Liver (tissue), 9 donors: Measurements from ENCODE around the gene TST. TPM values are rescaled to one million over a fixed set of nuclear protein-coding genes. Genes with fewer than 3 reads are reported as not detected.

Experiments
- DNase-seq: peaks from one replicate; pipeline ENCODE4 v3.0.0-alpha.2; 2017; ENCODE audit warnings: low spot score
- H3K27ac ChIP-seq, 2 donors: one replicate each; pipeline ENCODE4 v1.7.0; 2013; ENCODE audit warnings: inconsistent platforms in 2 of 2, low read length in 2 of 2, control low read depth in 1 of 2, low read depth in 1 of 2, mild to moderate bottlenecking in 1 of 2
- H3K27me3 ChIP-seq, 4 donors: one replicate each; pipeline versions ENCODE4 v1.6.1 to v1.7.0; 2013; ENCODE audit warnings: low read length in 3 of 4, inconsistent platforms in 1 of 4, mild to moderate bottlenecking in 1 of 4, moderate library complexity in 1 of 4; ENCODE audit not compliant: control insufficient read depth in 4 of 4, insufficient read depth in 4 of 4
- H3K36me3 ChIP-seq, 4 donors: one replicate each; pipeline versions ENCODE4 v1.6.1 to v1.7.0; 2013; ENCODE audit warnings: low read length in 3 of 4, mild to moderate bottlenecking in 3 of 4, low read depth in 1 of 4, moderate library complexity in 1 of 4; ENCODE audit not compliant: control insufficient read depth in 4 of 4, insufficient read depth in 3 of 4
- H3K4me1 ChIP-seq, 4 donors: one replicate each; pipeline versions ENCODE4 v1.6.1 to v1.7.0; 2013; ENCODE audit warnings: low read length in 3 of 4, mild to moderate bottlenecking in 3 of 4, moderate library complexity in 1 of 4; ENCODE audit not compliant: control insufficient read depth in 4 of 4, insufficient read depth in 4 of 4
- H3K4me3 ChIP-seq, 3 donors: one replicate each; pipeline versions ENCODE4 v1.6.1 to v1.7.0; 2013; ENCODE audit warnings: low read length in 3 of 3, control low read depth in 1 of 3, low read depth in 1 of 3, mild to moderate bottlenecking in 1 of 3
- H3K9ac ChIP-seq, 2 donors: one replicate each; pipeline ENCODE4 v1.7.0; 2013; ENCODE audit warnings: low read length in 2 of 2, mild to moderate bottlenecking in 2 of 2, moderate library complexity in 2 of 2, control low read depth in 1 of 2, low read depth in 1 of 2
- H3K9me3 ChIP-seq, 4 donors: one replicate each; pipeline versions ENCODE4 v1.6.1 to v1.7.0; 2013; ENCODE audit warnings: low read length in 3 of 4; ENCODE audit not compliant: control insufficient read depth in 4 of 4
- ATF3 ChIP-seq: IDR thresholded peaks from 2 replicates; pipeline ENCODE4 v1.6.1; 2016; ENCODE audit warnings: antibody characterized with exemption
- CTCF ChIP-seq: fragments of 150-350 bp; IDR thresholded peaks from 2 replicates; pipeline ENCODE4 v1.5.1; 2017; ENCODE audit warnings: improper control_type of control experiment, low read depth, low read length; ENCODE audit not compliant: missing input control
- EGR1 ChIP-seq, 2 donors: IDR thresholded peaks; 2 replicates each; pipeline ENCODE4 v1.6.1; 2016 to 2018; ENCODE audit warnings: antibody characterized with exemption in 2 of 2, low read depth in 2 of 2
- FOXA1 ChIP-seq: IDR thresholded peaks from 2 replicates; pipeline ENCODE4 v1.6.1; 2016; ENCODE audit warnings: antibody characterized with exemption
- FOXA2 ChIP-seq: IDR thresholded peaks from 2 replicates; pipeline ENCODE4 v1.6.1; 2016; ENCODE audit warnings: antibody characterized with exemption
- HNF4A ChIP-seq, 2 donors: conservative IDR thresholded peaks; 2 replicates each; pipeline ENCODE4 v1.6.1; 2016; ENCODE audit warnings: antibody characterized with exemption in 2 of 2, mild to moderate bottlenecking in 2 of 2
- JUND ChIP-seq, 2 donors: IDR thresholded peaks; 2 replicates each; pipeline ENCODE4 v1.6.1; 2016; ENCODE audit warnings: antibody characterized with exemption in 2 of 2
- MAX ChIP-seq: IDR thresholded peaks from 2 replicates; pipeline ENCODE4 v1.6.1; 2016; ENCODE audit warnings: antibody characterized with exemption
- RAD21 ChIP-seq, 2 donors: IDR thresholded peaks; 2 replicates each; pipeline ENCODE4 v1.6.1; 2016; ENCODE audit warnings: antibody characterized with exemption in 2 of 2, mild to moderate bottlenecking in 2 of 2
- REST ChIP-seq: IDR thresholded peaks from 2 replicates; pipeline ENCODE4 v1.6.1; 2016; ENCODE audit warnings: antibody characterized with exemption, mild to moderate bottlenecking
- RXRA ChIP-seq, 2 donors: IDR thresholded peaks; 2 replicates each; pipeline ENCODE4 v1.6.1; 2017 to 2018; ENCODE audit warnings: antibody characterized with exemption in 2 of 2, mild to moderate bottlenecking in 1 of 2
- SP1 ChIP-seq: IDR thresholded peaks from 2 replicates; pipeline ENCODE4 v1.6.1; 2018; ENCODE audit warnings: antibody characterized with exemption, mild to moderate bottlenecking
- TAF1 ChIP-seq: conservative IDR thresholded peaks from 2 replicates; pipeline ENCODE4 v1.6.1; 2016; ENCODE audit warnings: antibody characterized with exemption, mild to moderate bottlenecking
- ZBTB33 ChIP-seq: IDR thresholded peaks from 2 replicates; pipeline ENCODE4 v1.6.1; 2016; ENCODE audit warnings: antibody characterized with exemption
- WGBS: extraction: QIAGEN DNeasy Blood & Tissue Kit; methylation state at CpG from one replicate; pipeline ENCODE4 v1.1.7; 2013; 5-methylcytosine and 5-hydroxymethylcytosine counted together
- polyA plus RNA-seq, 2 donors: library from polyadenylated mRNA; stranded (reverse) in 1 of 2; unstranded in 1 of 2; fragments of 200-250 nt in 1 of 2; fragments of >200 nt in 1 of 2; fragmentation: Nextera tagmentation in 1 of 2; extraction: Ambion mirVana in 1 of 2; gene quantifications; one replicate each; pipeline versions ENCODE4 v1.2.1 to v1.2.3, GENCODE V29; 2013 to 2015
- total RNA-seq, 2 donors: library from RNA; depleted of rRNA; stranded (reverse); fragments of >200 nt; gene quantifications; one replicate each; pipeline ENCODE4 v1.2.3, GENCODE V29; 2014
- donor health status: healthy.
- donor health status: healthy.
- donor health status: healthy.
- donor health status: healthy.
- donor health status: healthy.

The TST gene
- total and polyA plus RNA-seq, 4 donors: 186 to 404 (median 292) TPM

- H3K27me3 ChIP-seq: no peaks in the 10 kb centered on the region
- peak overlapping the region; percentile 4 to 66 (median 54) for H3K4me3 ChIP-seq
- peaks cover 5 to 20% (median 14%) of the 10 kb centered on the region in 4 donors for H3K36me3 ChIP-seq
- TF ChIP-seq SP1 (peak; percentile 14), HNF4A (conservative IDR thresholded peaks at IDR 0.05) (peak in 1 of 2 donors; percentile 5), EGR1 (IDR thresholded peaks at IDR 0.05; ENCODE audit: low read depth in 2 of 2) (no peak), RXRA (IDR thresholded peaks at IDR 0.05) (no peak), JUND (IDR thresholded peaks at IDR 0.05) (no peak), TAF1 (no peak), CTCF (no peak), ZBTB33 (no peak), ATF3 (peak; percentile 2), FOXA1 (no peak), RAD21 (IDR thresholded peaks at IDR 0.05) (no peak), MAX (no peak)
- peak overlapping the region; percentile 13 to 85 for H3K9ac ChIP-seq
- no peak for DNase-seq
- 15% methylated on average over 2 of the region's 2 CpGs for WGBS
- H3K4me1 ChIP-seq: peaks cover 7 to 83% (median 73%) of the 10 kb centered on the region in 4 donors
- H3K27ac ChIP-seq: peak overlapping the region; percentile 91 to 92
- no peaks in the 10 kb centered on the region for H3K9me3 ChIP-seq
Observed at GRCh38 chr22:37032134-37032534, 12.9 kb upstream of the TST start.

- Histone ChIP-seq H3K9me3 (no peaks in the 10 kb centered on the region), H3K9ac (no peak overlapping the region), H3K4me3 (no peak overlapping the region), H3K36me3 (peaks cover 5 to 23% (median 14%) of the 10 kb centered on the region in 4 donors), H3K4me1 (peaks cover 7 to 94% (median 83%) of the 10 kb centered on the region in 4 donors), H3K27ac (peak overlapping the region; percentile 91 to 92), H3K27me3 (no peaks in the 10 kb centered on the region)
- TF ChIP-seq MAX: no peak
- TF ChIP-seq FOXA2: no peak
- TF ChIP-seq CTCF: no peak
- no peak for TF ChIP-seq REST
- TF ChIP-seq EGR1 (IDR thresholded peaks at IDR 0.05; ENCODE audit: low read depth in 2 of 2): no peak
- TF ChIP-seq RXRA (IDR thresholded peaks at IDR 0.05): no peak
- 66% methylated on average over 14 of the region's 14 CpGs for WGBS
- DNase-seq: no peak
Observed at GRCh38 chr22:37030560-37031281, 11.5 kb upstream of the TST start.
